H1 (cell line): Measurements from ENCODE around the gene RPLP2. TPM values are rescaled to one million over a fixed set of nuclear protein-coding genes. Genes with fewer than 3 reads are reported as not detected.

Experiments used
- CTCF ChIA-PET: fragments of 300-600 bp; sonication (Branson Sonifier 250); formaldehyde crosslinking; loops from one replicate; lab custom pipeline; 2021; ENCODE audit not compliant: partially characterized antibody; lab: Charles Lee
- POLR2A ChIA-PET: fragments of 300-600 bp; sonication (Branson Sonifier 250); formaldehyde crosslinking; loops from one replicate; lab custom pipeline; 2021; ENCODE audit warnings: inconsistent platforms; ENCODE audit not compliant: partially characterized antibody; lab: Charles Lee
- DNase-seq, 2 experiments: peaks; one replicate each; pipeline versions ENCODE4 v3.0.0 to v3.0.0-alpha.2; 2010 to 2022; ENCODE audit warnings: low spot score in 2 of 2, low read depth in 1 of 2, mixed read lengths in 1 of 2
- FAIRE-seq: peaks from 2 replicates; lab custom pipeline; 2011; peaks lifted over from hg19 to GRCh38; lab: Jason Lieb, UNC
- H2AFZ ChIP-seq: 2 replicates; pipeline ENCODE4 v1.8.1; 2012; ENCODE audit warnings: low read length, inconsistent platforms
- H2AK5ac ChIP-seq: 2 replicates; pipeline ENCODE4 v1.6.1; 2013; ENCODE audit warnings: low read depth, low read length
- H2BK120ac ChIP-seq: replicated peaks from 2 replicates; pipeline ENCODE3; 2013; ENCODE audit warnings: low read depth, low read length, inconsistent platforms
- H2BK12ac ChIP-seq: 2 replicates; pipeline ENCODE4 v1.6.1; 2013; ENCODE audit warnings: low read depth, low read length
- H2BK15ac ChIP-seq: 2 replicates; pipeline ENCODE4 v1.6.1; 2013; ENCODE audit warnings: low read length
- H2BK20ac ChIP-seq: 2 replicates; pipeline ENCODE4 v1.6.1; 2013; ENCODE audit warnings: low read length
- H2BK5ac ChIP-seq: 2 replicates; pipeline ENCODE4 v1.6.1; 2013; ENCODE audit warnings: low read depth, low read length
- H3K14ac ChIP-seq: 2 replicates; pipeline ENCODE4 v1.6.1; 2013; ENCODE audit warnings: inconsistent platforms; ENCODE audit not compliant: insufficient read length
- H3K18ac ChIP-seq: 2 replicates; pipeline ENCODE4 v1.6.1; 2013; ENCODE audit warnings: low read length; ENCODE audit errors: extremely low read depth
- H3K23ac ChIP-seq: 2 replicates; pipeline ENCODE4 v1.6.1; 2013; ENCODE audit warnings: inconsistent platforms; ENCODE audit not compliant: insufficient read length
- H3K23me2 ChIP-seq: 2 replicates; pipeline ENCODE4 v1.6.1; 2013; ENCODE audit warnings: low read depth, low read length
- H3K27ac ChIP-seq: 2 replicates; pipeline ENCODE4 v1.6.1; 2011; ENCODE audit warnings: low read depth, low read length, inconsistent platforms
- H3K27me3 ChIP-seq, 4 experiments: replicated peaks in 1 of 4; 1 replicate in 1 of 4; 2 replicates in 3 of 4; pipeline versions ENCODE4 v1.6.1 to v1.8.1; 2011 to 2013; ENCODE audit warnings: low read length in 3 of 4, mild to moderate bottlenecking in 3 of 4, inconsistent platforms in 2 of 4, mixed read lengths in 2 of 4, moderate library complexity in 1 of 4; ENCODE audit not compliant: control insufficient read depth in 3 of 4, insufficient read depth in 3 of 4; ENCODE audit errors: extremely low read depth in 1 of 4
- H3K36me3 ChIP-seq, 4 experiments: 2 replicates each; pipeline versions ENCODE4 v1.6.1 to v1.8.1; 2011 to 2013; ENCODE audit warnings: mild to moderate bottlenecking in 4 of 4, low read length in 3 of 4, moderate library complexity in 2 of 4, control low read depth in 1 of 4, inconsistent platforms in 1 of 4; ENCODE audit not compliant: insufficient read depth in 4 of 4, control insufficient read depth in 2 of 4
- H3K4ac ChIP-seq: replicated peaks from 2 replicates; pipeline ENCODE3; 2013; ENCODE audit warnings: low read length, low read depth, mixed read lengths, inconsistent platforms; ENCODE audit not compliant: insufficient read length
- H3K4me1 ChIP-seq, 4 experiments: replicated peaks in 1 of 4; 1 replicate in 1 of 4; 2 replicates in 3 of 4; pipeline versions ENCODE4 v1.6.1 to v1.8.1; 2011 to 2013; ENCODE audit warnings: low read length in 3 of 4, inconsistent platforms in 2 of 4, mixed read lengths in 1 of 4; ENCODE audit not compliant: insufficient read depth in 4 of 4, control insufficient read depth in 3 of 4
- H3K4me2 ChIP-seq, 2 experiments: 2 replicates each; pipeline versions ENCODE4 v1.6.1 to v1.8.1; 2011 to 2013; ENCODE audit warnings: low read depth in 2 of 2, low read length in 2 of 2, control low read depth in 1 of 2, inconsistent platforms in 1 of 2, mild to moderate bottlenecking in 1 of 2; ENCODE audit not compliant: insufficient read depth in 1 of 2
- H3K4me3 ChIP-seq, 4 experiments: fragments of 200-600, 300-600 bp in 1 of 4; sonication (generic), shearing (Covaris generic), sonication (Bioruptor Twin) in 1 of 4; 2 replicates each; pipeline versions ENCODE4 v1.5.1 to v1.8.1; 2011 to 2016; ENCODE audit warnings: low read length in 4 of 4, low read depth in 3 of 4, control low read depth in 2 of 4, inconsistent platforms in 2 of 4, mild to moderate bottlenecking in 2 of 4, mixed read lengths in 1 of 4, moderate library complexity in 1 of 4; ENCODE audit not compliant: insufficient read depth in 2 of 4; ENCODE audit errors: extremely low read depth in 1 of 4
- H3K56ac ChIP-seq: replicated peaks from 2 replicates; pipeline ENCODE3; 2013; ENCODE audit warnings: low read depth, mild to moderate bottlenecking, mixed read lengths, low read length, inconsistent platforms; ENCODE audit not compliant: insufficient read length
- H3K79me1 ChIP-seq: 2 replicates; pipeline ENCODE4 v1.6.1; 2013; ENCODE audit warnings: low read depth, low read length, control low read depth
- H3K79me2 ChIP-seq, 2 experiments: 2 replicates each; pipeline versions ENCODE4 v1.6.1 to v1.8.1; 2012 to 2013; ENCODE audit warnings: low read length in 2 of 2, mild to moderate bottlenecking in 2 of 2, inconsistent platforms in 1 of 2; ENCODE audit not compliant: insufficient read depth in 2 of 2, control insufficient read depth in 1 of 2
- H3K9ac ChIP-seq, 4 experiments: replicated peaks in 1 of 4; 1 replicate in 1 of 4; 2 replicates in 3 of 4; pipeline versions ENCODE4 v1.6.1 to v1.8.1; 2011 to 2013; ENCODE audit warnings: low read depth in 3 of 4, low read length in 3 of 4, control low read depth in 2 of 4, mild to moderate bottlenecking in 2 of 4, moderate library complexity in 2 of 4, inconsistent platforms in 1 of 4; ENCODE audit errors: extremely low read depth in 1 of 4
- H3K9me3 ChIP-seq, 2 experiments: 2 replicates each; pipeline versions ENCODE4 v1.6.1 to v1.8.1; 2012 to 2013; ENCODE audit warnings: mild to moderate bottlenecking in 2 of 2, moderate library complexity in 2 of 2, control low read depth in 1 of 2, inconsistent platforms in 1 of 2, low read depth in 1 of 2, low read length in 1 of 2, mixed read lengths in 1 of 2; ENCODE audit not compliant: insufficient read depth in 2 of 2
- H4K20me1 ChIP-seq, 2 experiments: replicated peaks in 1 of 2; 2 replicates each; pipeline versions ENCODE3 to v1.8.1; 2011 to 2013; ENCODE audit warnings: inconsistent platforms in 2 of 2, low read length in 2 of 2, mild to moderate bottlenecking in 1 of 2; ENCODE audit not compliant: insufficient read depth in 2 of 2, control insufficient read depth in 1 of 2
- H4K5ac ChIP-seq: 2 replicates; pipeline ENCODE4 v1.6.1; 2013; ENCODE audit warnings: low read length, low read depth, mixed read lengths, inconsistent platforms; ENCODE audit not compliant: insufficient read length
- H4K8ac ChIP-seq: 2 replicates; pipeline ENCODE4 v1.8.0; 2013; ENCODE audit warnings: mild to moderate bottlenecking, moderate library complexity, low read length, inconsistent platforms; ENCODE audit not compliant: insufficient read depth; ENCODE audit errors: extremely low read depth
- H4K91ac ChIP-seq: replicated peaks from 2 replicates; pipeline ENCODE3; 2013; ENCODE audit warnings: low read length, mixed read lengths, inconsistent platforms; ENCODE audit not compliant: insufficient read length
- BCL11A ChIP-seq, 2 experiments: IDR thresholded peaks; one replicate each; pipeline ENCODE4 v1.6.1; 2011; ENCODE audit warnings: low read depth in 2 of 2, low read length in 2 of 2, mild to moderate bottlenecking in 2 of 2
- CBX8 ChIP-seq: fragments of 300-800, 300-1000 bp; sonication (generic); IDR thresholded peaks from 2 replicates; pipeline ENCODE4 v1.7.1; 2016; ENCODE audit warnings: low read depth, low read length, borderline replicate concordance
- MAFK ChIP-seq: IDR thresholded peaks from 2 replicates; pipeline ENCODE4 v1.6.1; 2012; ENCODE audit warnings: low read depth, mild to moderate bottlenecking, improper control_type of control experiment, low read length
- NANOG ChIP-seq: IDR thresholded peaks from 2 replicates; pipeline ENCODE4 v1.6.1; 2011; ENCODE audit warnings: low read length, low read depth, mild to moderate bottlenecking, inconsistent platforms; ENCODE audit not compliant: insufficient read depth, poor library complexity, severe bottlenecking
- SIN3A ChIP-seq, 2 experiments: IDR thresholded peaks in 1 of 2; conservative IDR thresholded peaks in 1 of 2; 2 replicates each; pipeline ENCODE4 v1.6.1; 2011 to 2012; ENCODE audit warnings: low read length in 2 of 2, improper control_type of control experiment in 1 of 2, low read depth in 1 of 2, mild to moderate bottlenecking in 1 of 2
- WGBS, 2 experiments: shearing (Covaris generic) in 1 of 2; methylation state at CpG; one replicate each; pipeline versions ENCODE4 v1.1.6 to v1.1.7; 2013 to 2015; ENCODE audit warnings: low lambda C conversion rate in 2 of 2, mixed read lengths in 2 of 2, inconsistent platforms in 1 of 2, low coverage in 1 of 2, missing lambda C conversion rate in 1 of 2; ENCODE audit not compliant: insufficient replicate concordance in 2 of 2, insufficient coverage in 1 of 2, insufficient read length in 1 of 2; ENCODE audit errors: extremely low coverage in 1 of 2, missing lambda C conversion rate in 1 of 2; 5-methylcytosine and 5-hydroxymethylcytosine counted together
- polyA plus RNA-seq, 7 experiments: library from polyadenylated mRNA; depleted of rRNA in 3 of 7; stranded (reverse) in 5 of 7; unstranded in 2 of 7; fragments of >200 nt in 5 of 7; fragments of 200-250 nt in 2 of 7; gene quantifications; 1 replicate in 5 of 7; 2 replicates in 1 of 7; 4 replicates in 1 of 7; pipeline versions ENCODE4 v1.2.1 to v1.2.3, GENCODE V29; 2011 to 2013; ENCODE audit warnings: missing spikeins in 2 of 7, mixed read lengths in 2 of 7
- total RNA-seq: library from RNA; stranded (reverse); fragmentation: NEBNext Ultra II Directional; extraction: Animal tissue kit (Norgen Biotek cat#: 25700); gene quantifications from 2 replicates; pipeline ENCODE4 v1.2.1, GENCODE V29; 2021

Gene RPLP2
- total and polyA plus RNA-seq, 2 of the 8 experiments (the other 6 are each of a cell fraction or from before 2014, with no cell fraction given): 1,789 to 2,106 TPM

DNA sequence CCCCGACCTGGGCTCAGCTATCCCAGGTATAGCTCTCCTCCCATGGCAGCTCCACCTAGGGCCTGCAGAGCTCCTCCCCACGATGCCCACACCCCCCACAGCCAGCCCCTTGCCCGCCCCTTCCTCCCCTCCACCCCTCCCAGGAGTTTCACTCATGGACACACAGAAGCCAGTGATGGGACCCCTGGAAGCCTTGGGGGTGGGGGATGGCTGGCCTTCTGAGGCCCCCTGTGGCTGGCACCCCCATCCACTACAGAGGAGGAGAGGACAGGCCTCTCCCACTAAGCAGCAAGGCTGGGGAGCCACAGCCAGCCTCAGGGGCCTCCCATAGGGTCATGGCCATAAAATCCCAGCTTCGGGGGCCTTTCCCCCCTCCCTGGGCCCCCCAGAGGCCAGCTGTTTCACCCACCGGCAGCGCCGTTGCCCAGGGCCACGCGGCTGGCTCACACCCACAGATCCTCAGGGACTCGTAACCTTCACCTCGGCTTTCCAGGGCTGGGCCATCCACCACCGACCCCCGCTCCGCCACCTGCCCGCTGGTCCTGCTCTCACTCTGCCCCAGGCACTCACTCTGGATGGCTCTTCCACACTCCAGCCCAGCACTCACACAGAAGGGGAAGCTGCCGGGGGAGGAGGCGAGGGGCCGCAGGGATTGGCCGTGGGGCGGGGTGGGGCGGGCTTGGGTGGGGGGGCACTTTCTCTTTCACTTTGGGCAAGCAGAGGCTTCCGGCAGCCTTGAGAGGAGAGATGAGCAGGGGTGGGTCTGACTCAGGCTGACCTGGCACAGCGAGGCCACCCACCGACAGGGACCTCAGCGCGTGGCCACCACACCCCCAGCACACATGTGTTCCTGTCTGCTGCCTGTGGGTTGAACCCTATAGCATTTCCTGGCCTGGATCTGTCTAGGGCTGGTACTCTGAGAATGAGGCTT is 13.9 kb upstream of the RPLP2 start:
- CTCF ChIA-PET: interaction anchor here (0.7 to 3.4 kb wide), 11 partner anchors 10 to 72 kb away, joined by 3 to 14 read pairs (median 3); no protein-coding TSS in a partner anchor
- no peak overlapping the region for H2AFZ ChIP-seq

More for the DNA sequence above, 13.9 kb upstream of the RPLP2 start:
- Histone ChIP-seq H3K56ac (no peak overlapping the region), H3K4me2 (peak overlapping the region; percentile 30 to 84; a peak in 3 of 4 replicates), H3K27me3 (no peaks in the 10 kb centered on the region), H3K4me1 (peaks cover 4 to 23% (median 16%) of the 10 kb centered on the region in 4 experiments), H3K23ac (no peak overlapping the region), H2BK5ac (0 out of 2 replicates have a peak overlapping the region, but pooled peaks have one; percentile 66), H3K79me2 (peaks cover 0 to 5% of the 10 kb centered on the region in 2 experiments; a peak in 1 of 4 replicates), H3K27ac (no peak overlapping the region; the same call in 1 of the 2 replicates), H3K79me1 (0 out of 2 replicates have a peak, but pooled peaks cover 7% of the 10 kb centered on the region), H3K9ac (no peak overlapping the region; a peak in 1 of 7 replicates), H3K4me3 (0 out of 8 replicates have a peak overlapping the region, but pooled peaks of 1 of the 4 experiments have one; percentile 20), H2BK20ac (no peak overlapping the region), H4K91ac (peak overlapping the region; percentile 73), H4K5ac (no peak overlapping the region), H3K36me3 (peaks cover 0 to 29% (median 1%) of the 10 kb centered on the region in 4 experiments; a peak in 4 of 8 replicates), H3K14ac (no peak overlapping the region), H4K20me1 (peaks cover 0 to 12% of the 10 kb centered on the region in 2 experiments), H2BK12ac (peak overlapping the region; percentile 53; the same call in 1 of the 2 replicates), H2AK5ac (no peak overlapping the region), H3K18ac (no peak overlapping the region; the same call in 1 of the 2 replicates), H3K23me2 (peaks cover 7% of the 10 kb centered on the region), H2BK120ac (no peak overlapping the region), H2BK15ac (0 out of 2 replicates have a peak overlapping the region, but pooled peaks have one; percentile 67), H3K9me3 (no peaks in the 10 kb centered on the region), H4K8ac (peak overlapping the region; percentile 46; the same call in 1 of the 2 replicates), H3K4ac (peak overlapping the region; percentile 28)
- DNase-seq: no peak
- TF ChIP-seq MAFK: no peak
- TF ChIP-seq CBX8: no peak
- no peak for TF ChIP-seq BCL11A (IDR thresholded peaks at IDR 0.05; ENCODE audit: low read depth in 2 of 2, low read length in 2 of 2)
- TF ChIP-seq SIN3A (conservative IDR thresholded peaks at IDR 0.05 in 1 of 2, IDR thresholded peaks at IDR 0.05 in 1 of 2; ENCODE audit: low read depth in 1 of 2, low read length in 2 of 2): no peak
- TF ChIP-seq NANOG: no peak
- WGBS, 2 experiments: 83% methylated on average over 20 of the region's 26 CpGs; no CpG with 5 or more reads in 1 of the 2 experiments
- POLR2A ChIA-PET: interaction anchor here (0.6 to 53.0 kb wide), 11 partner anchors 10 to 241 kb away, joined by 3 to 1917 read pairs (median 3); partner anchors contain the start of genes CD151, CRACR2B, GATD1 and PIDD1
- no peak for FAIRE-seq
